ENCODE data around the gene PPTC7.
"Not testable (repeated sequence)": the region's sequence is repeated elsewhere in the genome, so short reads cannot be mapped to it uniquely, and the experiment has no call there.

Gene PPTC7

GRCh38 chr12:110613771-110614684 is 30.9 kb upstream of the PPTC7 start, which contains the start of gene TCTN1:
Gene TCTN1 (plus strand): TSS chr12:110614129. CDS start chr12:110614183, 54 bp downstream.
- TF ChIP-seq, protein P1, sequence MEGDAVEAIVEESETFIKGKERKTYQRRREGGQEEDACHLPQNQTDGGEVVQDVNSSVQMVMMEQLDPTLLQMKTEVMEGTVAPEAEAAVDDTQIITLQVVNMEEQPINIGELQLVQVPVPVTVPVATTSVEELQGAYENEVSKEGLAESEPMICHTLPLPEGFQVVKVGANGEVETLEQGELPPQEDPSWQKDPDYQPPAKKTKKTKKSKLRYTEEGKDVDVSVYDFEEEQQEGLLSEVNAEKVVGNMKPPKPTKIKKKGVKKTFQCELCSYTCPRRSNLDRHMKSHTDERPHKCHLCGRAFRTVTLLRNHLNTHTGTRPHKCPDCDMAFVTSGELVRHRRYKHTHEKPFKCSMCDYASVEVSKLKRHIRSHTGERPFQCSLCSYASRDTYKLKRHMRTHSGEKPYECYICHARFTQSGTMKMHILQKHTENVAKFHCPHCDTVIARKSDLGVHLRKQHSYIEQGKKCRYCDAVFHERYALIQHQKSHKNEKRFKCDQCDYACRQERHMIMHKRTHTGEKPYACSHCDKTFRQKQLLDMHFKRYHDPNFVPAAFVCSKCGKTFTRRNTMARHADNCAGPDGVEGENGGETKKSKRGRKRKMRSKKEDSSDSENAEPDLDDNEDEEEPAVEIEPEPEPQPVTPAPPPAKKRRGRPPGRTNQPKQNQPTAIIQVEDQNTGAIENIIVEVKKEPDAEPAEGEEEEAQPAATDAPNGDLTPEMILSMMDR (IDR thresholded peaks at IDR 0.05; ENCODE audit: low read depth, low read length), result no peak
- peak within 1 kb of the TSS; percentile 73 for H3K4me3 ChIP-seq (ENCODE audit: low read depth, low read length)

DNA sequence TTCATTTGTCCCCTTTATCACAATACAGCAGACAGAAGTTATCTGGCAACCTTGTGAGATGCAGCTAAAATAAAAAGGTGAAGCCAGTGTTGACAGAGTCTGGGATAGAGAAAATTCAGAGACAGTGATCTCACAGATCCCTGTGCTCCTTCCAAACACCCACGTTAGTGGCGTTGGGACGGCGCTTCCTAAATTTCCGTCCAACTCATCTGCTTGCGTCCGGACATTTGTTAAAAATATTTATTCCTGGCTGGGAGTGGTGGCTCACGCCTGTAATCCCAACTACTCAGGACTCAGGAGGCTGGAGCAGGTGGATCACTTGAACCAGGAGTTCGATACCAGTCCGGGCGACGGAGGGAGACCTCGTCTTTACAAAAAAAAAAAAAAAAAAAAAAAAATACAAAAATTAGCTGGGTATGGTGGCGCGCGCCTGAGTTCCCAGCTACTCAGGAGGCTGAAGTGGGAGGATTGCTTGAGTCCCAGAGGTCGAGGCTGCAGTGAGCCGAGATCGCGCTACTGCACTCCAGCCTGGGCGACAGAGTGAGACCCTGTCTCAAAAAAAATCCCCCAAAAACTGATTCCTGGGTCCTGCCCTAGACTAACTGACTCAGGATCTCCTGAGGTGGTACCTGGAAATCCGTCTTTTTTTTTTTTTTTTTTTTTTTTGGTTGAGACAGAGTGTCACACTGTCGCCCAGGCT is 30.1 kb upstream of the PPTC7 start:
- TF ChIP-seq, protein P1 (IDR thresholded peaks at IDR 0.05; ENCODE audit: low read depth, low read length), result no peak
- H3K4me3 ChIP-seq (ENCODE audit: low read depth, low read length), result peak overlapping the region; percentile 73

- H3K4me3 ChIP-seq (ENCODE audit: low read depth, low read length), result no peak overlapping the region
- TF ChIP-seq, protein P1 (IDR thresholded peaks at IDR 0.05; ENCODE audit: low read depth, low read length), result no peak
Observed at GRCh38 chr12:110606253-110606611, 23.1 kb upstream of the PPTC7 start.

GRCh38 chr12:110602085-110602814 is 19.1 kb upstream of the PPTC7 start:
- TF ChIP-seq, protein P1 (IDR thresholded peaks at IDR 0.05; ENCODE audit: low read depth, low read length), result peak; percentile 53
- H3K4me3 ChIP-seq (ENCODE audit: low read depth, low read length), result not testable (repeated sequence)

- TF ChIP-seq, protein P1 (IDR thresholded peaks at IDR 0.05; ENCODE audit: low read depth, low read length), result no peak
- no peak overlapping the region for H3K4me3 ChIP-seq (ENCODE audit: low read depth, low read length)
Observed at GRCh38 chr12:110600254-110600653, 17.1 kb upstream of the PPTC7 start.

DNA sequence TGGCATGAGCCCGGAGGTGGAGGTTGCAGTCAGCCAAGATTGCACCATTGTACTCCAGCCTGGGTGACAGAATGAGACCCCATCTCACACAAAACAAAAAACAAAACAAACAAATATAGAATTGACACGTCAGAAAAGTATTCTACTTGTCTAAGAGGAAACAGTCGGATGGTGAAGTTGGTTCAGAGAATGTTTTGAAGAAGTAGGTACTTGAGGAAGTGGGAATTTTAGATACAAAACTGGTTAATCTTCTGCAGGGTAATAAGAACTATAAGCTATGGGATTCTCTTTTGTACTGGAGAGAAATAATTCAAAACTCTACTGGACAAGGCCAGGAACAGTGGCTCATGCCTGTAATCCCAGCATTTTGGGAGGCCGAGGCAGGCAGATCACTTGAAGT is 16.2 kb upstream of the PPTC7 start:
- no peak overlapping the region for H3K4me3 ChIP-seq (ENCODE audit: low read depth, low read length)
- TF ChIP-seq, protein P1 (IDR thresholded peaks at IDR 0.05; ENCODE audit: low read depth, low read length), result no peak
